Activated gamma-delta T cell (primary cell): ENCODE results near the gene PLEKHM1.

Experiments
- DNase-seq: peaks from one replicate; lab custom pipeline; 2025; lab: John Stamatoyannopoulos, UW

PLEKHM1 gene

GRCh38 chr17:45398800-45399199 lies 91.7 kb downstream of the PLEKHM1 start:
- DNase-seq: no peak

GRCh38 chr17:45397796-45398195 lies 92.7 kb downstream of the PLEKHM1 start:
- no peak for DNase-seq

- DNase-seq: no peak
Measured at GRCh38 chr17:45396496-45397205, 93.9 kb downstream of the PLEKHM1 start.

GRCh38 chr17:45395569-45396415 lies 94.7 kb downstream of the PLEKHM1 start:
- DNase-seq: no peak

- DNase-seq: no peak
Measured at GRCh38 chr17:45394913-45395568, 95.5 kb downstream of the PLEKHM1 start.

GRCh38 chr17:45394564-45394912 lies 96.0 kb downstream of the PLEKHM1 start:
- no peak for DNase-seq

GRCh38 chr17:45394091-45394490 lies 96.4 kb downstream of the PLEKHM1 start:
- DNase-seq: no peak

GRCh38 chr17:45393411-45393810 lies 97.1 kb downstream of the PLEKHM1 start:
- no peak for DNase-seq

GRCh38 chr17:45391918-45392317 lies 98.6 kb downstream of the PLEKHM1 start:
- no peak for DNase-seq

- DNase-seq: no peak
Measured at GRCh38 chr17:45391291-45391690, 99.2 kb downstream of the PLEKHM1 start.

- DNase-seq: no peak
Measured at GRCh38 chr17:45389354-45389753, 101.2 kb downstream of the PLEKHM1 start.

GRCh38 chr17:45388604-45389325 lies 101.8 kb downstream of the PLEKHM1 start:
- DNase-seq: no peak

- no peak for DNase-seq
Measured at GRCh38 chr17:45387739-45388138, 102.8 kb downstream of the PLEKHM1 start.

- no peak for DNase-seq
Measured at GRCh38 chr17:45386178-45386577, 104.3 kb downstream of the PLEKHM1 start.
